Measurements from ENCODE around the gene CD207.
"Not testable (repeated sequence)": the region's sequence is repeated elsewhere in the genome, so short reads cannot be mapped to it uniquely, and the experiment has no call there.

CD207 gene

DNA sequence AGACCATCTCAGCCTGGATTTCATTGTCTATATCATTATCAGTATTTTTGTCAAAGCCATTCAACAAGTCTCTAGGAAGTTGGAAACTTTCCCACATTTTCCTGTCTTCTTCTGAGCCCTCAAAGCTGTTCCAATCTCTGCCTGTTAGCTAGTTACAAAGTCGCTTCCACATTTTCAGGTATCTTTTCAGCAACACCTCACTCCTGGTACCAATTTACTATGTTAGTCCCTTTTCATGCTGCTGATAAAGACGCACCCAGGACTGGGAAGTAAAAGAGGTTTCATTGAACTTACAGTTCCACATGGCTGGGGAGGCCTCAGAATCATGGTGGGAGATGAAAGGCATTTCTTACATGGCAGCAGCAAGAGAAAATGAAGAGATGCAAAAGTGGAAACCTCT is 35.9 kb downstream of the CD207 start:
- Histone ChIP-seq H3K4me3 (IDR thresholded peaks at IDR 0.05; ENCODE audit: insufficient read depth, low read depth, low read length) (no peak overlapping the region), H3K27me3 (ENCODE audit: insufficient read depth, low read depth) (no peaks in the 10 kb centered on the region), H3K27ac (no peak overlapping the region), H3K4me2 (no peak overlapping the region), H2AFZ (ENCODE audit: low read depth) (no peak overlapping the region), H4K20me1 (ENCODE audit: insufficient read depth) (no peaks in the 10 kb centered on the region), H3K4me1 (ENCODE audit: low read depth, poor library complexity, severe bottlenecking) (no peaks in the 10 kb centered on the region), H3K36me3 (ENCODE audit: insufficient read depth) (no peaks in the 10 kb centered on the region), H3K9ac (no peak overlapping the region), H3K79me2 (ENCODE audit: insufficient read depth, low read depth) (no peaks in the 10 kb centered on the region)
- TF ChIP-seq, protein P1, sequence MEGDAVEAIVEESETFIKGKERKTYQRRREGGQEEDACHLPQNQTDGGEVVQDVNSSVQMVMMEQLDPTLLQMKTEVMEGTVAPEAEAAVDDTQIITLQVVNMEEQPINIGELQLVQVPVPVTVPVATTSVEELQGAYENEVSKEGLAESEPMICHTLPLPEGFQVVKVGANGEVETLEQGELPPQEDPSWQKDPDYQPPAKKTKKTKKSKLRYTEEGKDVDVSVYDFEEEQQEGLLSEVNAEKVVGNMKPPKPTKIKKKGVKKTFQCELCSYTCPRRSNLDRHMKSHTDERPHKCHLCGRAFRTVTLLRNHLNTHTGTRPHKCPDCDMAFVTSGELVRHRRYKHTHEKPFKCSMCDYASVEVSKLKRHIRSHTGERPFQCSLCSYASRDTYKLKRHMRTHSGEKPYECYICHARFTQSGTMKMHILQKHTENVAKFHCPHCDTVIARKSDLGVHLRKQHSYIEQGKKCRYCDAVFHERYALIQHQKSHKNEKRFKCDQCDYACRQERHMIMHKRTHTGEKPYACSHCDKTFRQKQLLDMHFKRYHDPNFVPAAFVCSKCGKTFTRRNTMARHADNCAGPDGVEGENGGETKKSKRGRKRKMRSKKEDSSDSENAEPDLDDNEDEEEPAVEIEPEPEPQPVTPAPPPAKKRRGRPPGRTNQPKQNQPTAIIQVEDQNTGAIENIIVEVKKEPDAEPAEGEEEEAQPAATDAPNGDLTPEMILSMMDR (conservative IDR thresholded peaks at IDR 0.05; ENCODE audit: low read depth, low read length), result no peak

DNA sequence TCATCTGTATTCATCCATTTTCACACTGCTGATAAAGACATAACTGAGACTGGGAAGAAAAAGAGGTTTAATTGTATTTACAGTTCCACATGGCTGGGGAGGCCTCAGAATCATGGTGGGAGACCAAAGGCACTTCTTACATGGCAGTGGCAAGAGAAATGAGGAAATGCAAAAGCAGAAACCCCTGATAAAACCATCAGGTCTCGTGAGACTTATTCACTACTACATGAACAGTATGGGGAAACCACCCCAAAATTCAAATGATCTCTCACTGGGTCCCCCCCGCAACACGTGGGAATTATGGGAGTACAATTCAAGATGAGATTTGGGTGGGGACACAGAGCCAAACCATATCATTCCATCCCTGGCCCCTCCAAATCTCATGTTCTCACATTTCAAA is 37.6 kb downstream of the CD207 start:
- H3K4me3 ChIP-seq (IDR thresholded peaks at IDR 0.05; ENCODE audit: insufficient read depth, low read depth, low read length); H3K36me3 ChIP-seq (ENCODE audit: insufficient read depth); H3K4me1 ChIP-seq (ENCODE audit: low read depth, poor library complexity, severe bottlenecking); H2AFZ ChIP-seq (ENCODE audit: low read depth); H3K27me3 ChIP-seq (ENCODE audit: insufficient read depth, low read depth); H3K79me2 ChIP-seq (ENCODE audit: insufficient read depth, low read depth); H3K4me2 ChIP-seq; H4K20me1 ChIP-seq (ENCODE audit: insufficient read depth); H3K27ac ChIP-seq; H3K9ac ChIP-seq: not testable (repeated sequence)

DNA sequence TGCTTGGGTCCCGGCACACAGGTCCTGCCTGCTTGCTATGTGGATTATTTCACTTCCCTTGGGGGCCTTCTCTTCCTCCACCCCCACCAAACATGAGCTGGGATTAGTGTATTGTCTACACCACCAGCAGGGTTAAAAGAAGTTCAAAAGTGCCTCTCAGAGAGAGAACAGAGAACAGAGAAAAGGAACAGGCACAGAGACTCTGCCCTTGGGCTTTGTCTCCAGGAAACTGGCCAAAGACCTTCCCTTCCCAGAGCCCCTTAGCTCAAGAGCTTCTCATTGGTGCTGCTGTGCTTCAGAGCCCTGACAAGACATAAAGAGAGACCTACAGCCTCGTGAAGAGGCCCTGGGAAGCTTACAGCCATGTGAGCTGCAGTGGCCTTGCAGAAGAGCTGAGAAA is 38.1 kb downstream of the CD207 start:
- no peaks in the 10 kb centered on the region for H4K20me1 ChIP-seq (ENCODE audit: insufficient read depth)
- no peaks in the 10 kb centered on the region for H3K79me2 ChIP-seq (ENCODE audit: insufficient read depth, low read depth)
- no peak overlapping the region for H3K4me2 ChIP-seq

DNA sequence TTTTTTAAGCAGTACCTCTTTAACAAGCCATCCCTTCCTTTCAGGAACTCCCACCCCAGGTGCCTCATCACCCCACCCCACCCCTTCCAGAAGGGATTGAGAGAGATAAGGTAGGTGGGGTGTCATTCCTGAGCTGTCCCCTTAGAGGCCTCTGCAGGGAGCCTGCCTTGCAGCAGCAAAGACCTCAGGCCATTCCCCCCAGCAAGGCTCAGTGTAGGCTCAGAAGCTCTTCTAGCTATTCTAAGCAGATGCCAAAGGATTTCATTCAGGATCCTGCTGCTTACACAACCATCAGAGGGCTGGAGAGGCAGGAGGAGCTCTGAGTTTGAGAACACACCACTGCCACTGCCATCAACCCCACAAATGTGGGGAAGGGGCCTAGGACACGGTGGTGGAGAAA is 39.4 kb downstream of the CD207 start:
- Histone ChIP-seq H3K36me3 (ENCODE audit: insufficient read depth) (no peaks in the 10 kb centered on the region), H3K4me1 (ENCODE audit: low read depth, poor library complexity, severe bottlenecking) (no peaks in the 10 kb centered on the region), H3K4me3 (IDR thresholded peaks at IDR 0.05; ENCODE audit: insufficient read depth, low read depth, low read length) (no peak overlapping the region), H3K4me2 (no peak overlapping the region), H3K9ac (no peak overlapping the region), H3K27ac (no peak overlapping the region), H4K20me1 (ENCODE audit: insufficient read depth) (no peaks in the 10 kb centered on the region), H3K79me2 (ENCODE audit: insufficient read depth, low read depth) (no peaks in the 10 kb centered on the region), H3K27me3 (ENCODE audit: insufficient read depth, low read depth) (no peaks in the 10 kb centered on the region), H2AFZ (ENCODE audit: low read depth) (no peak overlapping the region)
- TF ChIP-seq, protein P1 (conservative IDR thresholded peaks at IDR 0.05; ENCODE audit: low read depth, low read length), result no peak

More for the DNA sequence above, 38.1 kb downstream of the CD207 start:
- Histone ChIP-seq H3K27ac (no peak overlapping the region), H2AFZ (ENCODE audit: low read depth) (no peak overlapping the region), H3K4me3 (IDR thresholded peaks at IDR 0.05; ENCODE audit: insufficient read depth, low read depth, low read length) (no peak overlapping the region), H3K36me3 (ENCODE audit: insufficient read depth) (no peaks in the 10 kb centered on the region), H3K27me3 (ENCODE audit: insufficient read depth, low read depth) (no peaks in the 10 kb centered on the region), H3K4me1 (ENCODE audit: low read depth, poor library complexity, severe bottlenecking) (no peaks in the 10 kb centered on the region), H3K9ac (no peak overlapping the region)
- TF ChIP-seq, protein P1 (conservative IDR thresholded peaks at IDR 0.05; ENCODE audit: low read depth, low read length), result no peak

DNA sequence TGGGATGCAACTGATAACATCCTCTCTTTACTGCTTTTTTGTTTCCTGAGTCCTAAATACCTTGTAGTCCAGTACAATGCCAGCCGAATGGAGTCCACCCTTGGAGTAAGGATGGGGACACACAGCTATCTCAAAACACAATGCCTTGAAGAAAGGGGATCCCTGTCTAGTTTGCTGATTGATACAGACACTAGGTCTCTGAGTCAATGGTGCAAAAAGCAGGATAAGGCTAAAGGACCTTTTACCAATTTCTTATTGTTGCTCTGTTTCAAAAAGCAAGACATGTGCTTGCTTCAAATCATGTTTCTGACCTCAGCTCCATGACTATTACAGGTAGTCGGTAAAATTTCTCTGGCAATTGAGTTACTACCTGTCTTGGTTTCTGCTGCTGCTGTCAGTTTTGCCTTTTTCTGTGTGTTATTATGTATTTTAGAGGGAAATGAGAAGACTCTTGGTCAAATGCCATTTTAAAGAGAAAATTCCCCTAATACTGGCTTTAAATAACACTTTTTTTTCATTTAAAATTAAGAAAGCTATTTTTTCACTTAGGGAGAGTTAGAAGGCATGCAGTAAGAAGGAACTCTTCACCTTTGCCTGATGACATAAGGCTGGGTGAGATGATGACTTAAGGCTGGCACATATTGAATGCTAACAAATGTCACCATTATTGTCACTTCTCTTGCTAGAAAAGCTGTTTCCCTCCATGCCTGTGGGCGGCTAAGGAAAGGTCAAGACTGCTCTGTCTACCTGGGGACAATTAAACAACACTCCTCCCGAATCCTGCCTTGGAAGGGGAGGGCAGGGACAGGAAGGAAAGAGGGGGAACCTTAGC is 40.2 kb downstream of the CD207 start:
- Histone ChIP-seq H3K4me1 (ENCODE audit: low read depth, poor library complexity, severe bottlenecking) (no peaks in the 10 kb centered on the region), H3K27ac (no peak overlapping the region), H3K79me2 (ENCODE audit: insufficient read depth, low read depth) (no peaks in the 10 kb centered on the region), H3K4me2 (no peak overlapping the region), H2AFZ (ENCODE audit: low read depth) (no peak overlapping the region), H3K36me3 (ENCODE audit: insufficient read depth) (no peaks in the 10 kb centered on the region), H4K20me1 (ENCODE audit: insufficient read depth) (no peaks in the 10 kb centered on the region), H3K4me3 (IDR thresholded peaks at IDR 0.05; ENCODE audit: insufficient read depth, low read depth, low read length) (no peak overlapping the region), H3K27me3 (ENCODE audit: insufficient read depth, low read depth) (no peaks in the 10 kb centered on the region), H3K9ac (no peak overlapping the region)
- TF ChIP-seq, protein P1 (conservative IDR thresholded peaks at IDR 0.05; ENCODE audit: low read depth, low read length), result no peak
